HCT116 (cell line): Measurements from ENCODE around the gene CSPG4. TPM values are rescaled to one million over a fixed set of nuclear protein-coding genes. Genes with fewer than 3 reads are reported as not detected.
"Not testable (repeated sequence)": the region's sequence is repeated elsewhere in the genome, so short reads cannot be mapped to it uniquely, and the experiment has no call there.

ENCODE experiments used
- ATAC-seq: fragments of 200-7000 bp; cut with Tn5 transposase; 2 replicates; pipeline ENCODE4 v1.9.1; 2020; ENCODE audit warnings: mild to moderate bottlenecking, moderate library complexity
- BruUV-seq: library from RNA; stranded (reverse); fragments of 400-500 nt; replicated peaks from 2 replicates; lab custom pipeline; 2021; lab: Mats Ljungman, UMichigan
- CTCF ChIA-PET: fragments of 300-600 bp; sonication (Branson Sonifier 250); formaldehyde crosslinking; loops from one replicate; lab custom pipeline; 2021; ENCODE audit warnings: antibody characterized with exemption; lab: Charles Lee
- POLR2A ChIA-PET: fragments of 300-600, 350-600 bp; sonication (Branson Sonifier 250); formaldehyde crosslinking; loops from one replicate; lab custom pipeline; 2021; ENCODE audit warnings: antibody characterized with exemption; lab: Charles Lee
- RAD21 ChIA-PET, 2 experiments: fragments of 300-600 bp; sonication (Branson Sonifier 250); formaldehyde crosslinking; loops; one replicate each; lab custom pipeline; 2023; ENCODE audit warnings: low total read pairs in 2 of 2; ENCODE audit not compliant: uncharacterized antibody in 2 of 2, unreplicated experiment in 2 of 2, low non-redundant PET in 1 of 2; lab: Charles Lee
- DNase-seq: peaks from one replicate; pipeline ENCODE4 v3.0.0-alpha.2; 2010; ENCODE audit warnings: low read depth, low spot score
- H2AFZ ChIP-seq: fragments of 200-600 bp; shearing (Covaris generic), sonication (generic); 2 replicates; pipeline ENCODE4 v1.6.1; 2017; ENCODE audit warnings: low read depth, mixed run types, mixed read lengths, antibody characterized with exemption, low read length; ENCODE audit not compliant: poor library complexity, severe bottlenecking
- H3K27ac ChIP-seq: 2 replicates; pipeline ENCODE4 v1.5.1; 2012; ENCODE audit warnings: low read depth, low read length
- H3K27me3 ChIP-seq: fragments of 200-600 bp; sonication (generic); 2 replicates; pipeline ENCODE4 v1.6.1; 2016; ENCODE audit warnings: mixed run types, low read length, mixed read lengths; ENCODE audit not compliant: insufficient read depth
- H3K36me3 ChIP-seq, 2 experiments: fragments of 200-500 bp in 1 of 2; fragments of 200-600 bp in 1 of 2; sonication (Bioruptor generic) in 1 of 2; sonication (generic) in 1 of 2; 2 replicates each; pipeline versions ENCODE4 v1.5.1 to v1.6.1; 2014 to 2016; ENCODE audit warnings: low read length in 2 of 2, inconsistent platforms in 1 of 2, mixed read lengths in 1 of 2, mixed run types in 1 of 2; ENCODE audit not compliant: insufficient read depth in 2 of 2, control insufficient read depth in 1 of 2
- H3K4me1 ChIP-seq, 2 experiments: fragments of 200-600 bp in 1 of 2; sonication (generic) in 1 of 2; 2 replicates each; pipeline versions ENCODE4 v1.5.1 to v1.6.1; 2012 to 2017; ENCODE audit warnings: low read length in 2 of 2, inconsistent platforms in 1 of 2, mild to moderate bottlenecking in 1 of 2, mixed read lengths in 1 of 2, mixed run types in 1 of 2, moderate library complexity in 1 of 2; ENCODE audit not compliant: insufficient read depth in 2 of 2, control insufficient read depth in 1 of 2
- H3K4me2 ChIP-seq: fragments of 200-600 bp; sonication (generic); 2 replicates; pipeline ENCODE4 v1.6.1; 2017; ENCODE audit warnings: mixed run types, low read length, mixed read lengths
- H3K4me3 ChIP-seq, 2 experiments: fragments of 200-600 bp in 1 of 2; sonication (generic) in 1 of 2; replicated peaks in 1 of 2; 2 replicates each; pipeline ENCODE4 v1.5.1; 2011 to 2016; ENCODE audit warnings: low read length in 2 of 2, control low read depth in 1 of 2, low read depth in 1 of 2, mild to moderate bottlenecking in 1 of 2, mixed read lengths in 1 of 2, mixed run types in 1 of 2
- H3K79me2 ChIP-seq: fragments of 200-600 bp; sonication (generic); 2 replicates; pipeline ENCODE4 v1.6.1; 2017; ENCODE audit warnings: mild to moderate bottlenecking, mixed run types, low read length, moderate library complexity, mixed read lengths; ENCODE audit not compliant: insufficient read depth
- H3K9ac ChIP-seq: fragments of 200-600 bp; sonication (generic); 2 replicates; pipeline ENCODE4 v1.6.1; 2016; ENCODE audit warnings: low read length, mixed read lengths
- H3K9me2 ChIP-seq: fragments of 200-600 bp; sonication (generic), shearing (Covaris generic); 2 replicates; pipeline ENCODE4 v1.6.1; 2017; ENCODE audit warnings: mixed run types, mild to moderate bottlenecking, moderate library complexity; ENCODE audit not compliant: insufficient read depth
- H3K9me3 ChIP-seq, 2 experiments: fragments of 200-500 bp in 1 of 2; fragments of 200-600 bp in 1 of 2; sonication (Bioruptor generic) in 1 of 2; sonication (generic) in 1 of 2; 2 replicates each; pipeline ENCODE4 v1.6.1; 2014 to 2017; ENCODE audit warnings: low read length in 2 of 2, mixed read lengths in 2 of 2, inconsistent platforms in 1 of 2, low read depth in 1 of 2, mild to moderate bottlenecking in 1 of 2, mixed run types in 1 of 2, moderate library complexity in 1 of 2; ENCODE audit not compliant: control insufficient read depth in 1 of 2, insufficient read depth in 1 of 2
- H4K20me1 ChIP-seq: fragments of 200-600 bp; sonication (generic), shearing (Covaris generic); 2 replicates; pipeline ENCODE4 v1.6.1; 2017; ENCODE audit warnings: mixed run types, mild to moderate bottlenecking, moderate library complexity; ENCODE audit not compliant: insufficient read depth
- ATF3 ChIP-seq: IDR thresholded peaks from 2 replicates; pipeline ENCODE4 v1.6.1; 2012
- CBX3 ChIP-seq: IDR thresholded peaks from 2 replicates; pipeline ENCODE4 v1.6.1; 2012; ENCODE audit warnings: low read depth
- CTCF ChIP-seq, 3 experiments: fragments of 200-600 bp in 1 of 3; sonication (generic) in 1 of 3; IDR thresholded peaks in 2 of 3; conservative IDR thresholded peaks in 1 of 3; 2 replicates each; pipeline ENCODE4 v1.5.1; 2012 to 2017; ENCODE audit warnings: low read depth in 2 of 3, low read length in 2 of 3, antibody characterized with exemption in 1 of 3, borderline replicate concordance in 1 of 3, control low read depth in 1 of 3, mild to moderate bottlenecking in 1 of 3, mixed read lengths in 1 of 3, mixed run types in 1 of 3, moderate library complexity in 1 of 3; ENCODE audit not compliant: insufficient read depth in 1 of 3
- ELF1 ChIP-seq: IDR thresholded peaks from 2 replicates; pipeline ENCODE4 v1.6.1; 2012; ENCODE audit warnings: low read depth, borderline replicate concordance
- FOSL1 ChIP-seq: IDR thresholded peaks from 2 replicates; pipeline ENCODE4 v1.6.1; 2012; ENCODE audit warnings: low read depth
- POLR2AphosphoS5 ChIP-seq: IDR thresholded peaks from 2 replicates; pipeline ENCODE4 v1.6.1; 2011; ENCODE audit warnings: mild to moderate bottlenecking, low read depth, low read length, moderate library complexity
- RAD21 ChIP-seq: IDR thresholded peaks from 2 replicates; pipeline ENCODE4 v1.6.1; 2012; ENCODE audit warnings: low read depth, mild to moderate bottlenecking
- REST ChIP-seq: IDR thresholded peaks from 2 replicates; pipeline ENCODE4 v1.6.1; 2012; ENCODE audit warnings: low read depth
- TCF7L2 ChIP-seq: IDR thresholded peaks from 2 replicates; pipeline ENCODE4 v1.7.0; 2011; ENCODE audit warnings: borderline replicate concordance, inconsistent platforms; ENCODE audit not compliant: insufficient read depth, insufficient read length; ENCODE audit errors: extremely low read depth
- YY1 ChIP-seq: IDR thresholded peaks from 2 replicates; pipeline ENCODE4 v1.6.1; 2011; ENCODE audit warnings: low read length, low read depth, moderate library complexity, mild to moderate bottlenecking; ENCODE audit not compliant: insufficient replicate concordance; ENCODE audit errors: extremely low read depth
- ZBTB33 ChIP-seq: IDR thresholded peaks from 2 replicates; pipeline ENCODE4 v1.6.1; 2011; ENCODE audit warnings: mild to moderate bottlenecking, low read length, moderate library complexity; ENCODE audit not compliant: insufficient replicate concordance; ENCODE audit errors: extremely low read depth
- intact Hi-C: fragments of 100-400 bp; cut with micrococcal nuclease; formaldehyde crosslinking; loops from 2 replicates; pipeline ENCODE4 v1.10.0; 2022
- total RNA-seq: library from RNA; stranded (reverse); gene quantifications from one replicate; pipeline ENCODE4 v1.2.1, GENCODE V29; 2021; ENCODE audit not compliant: unreplicated experiment

CSPG4 gene
- total RNA-seq, 1 experiment from 2014 or later = 18.1 TPM

- H3K79me2 ChIP-seq, H3K4me2 ChIP-seq, H3K9me2 ChIP-seq, H2AFZ ChIP-seq, H3K9me3 ChIP-seq, H3K36me3 ChIP-seq, BruUV-seq, H4K20me1 ChIP-seq, POLR2A ChIA-PET, H3K27me3 ChIP-seq, H3K27ac ChIP-seq, RAD21 ChIA-PET, CTCF ChIA-PET, H3K9ac ChIP-seq, ATAC-seq, DNase-seq, intact Hi-C loops, H3K4me3 ChIP-seq: not testable (repeated sequence)
- H3K4me1 ChIP-seq = peaks cover 3 to 11% of the 10 kb centered on the region in 2 experiments; a peak in 3 of 4 replicates
These were observed 7.3 kb downstream of the CSPG4 start for GRCh38 chr15:75705375-75705774.

GRCh38 chr15:75704618-75705017 lies 8.0 kb downstream of the CSPG4 start:
- POLR2A ChIA-PET = no interaction called here
- H3K79me2 ChIP-seq = no peaks in the 10 kb centered on the region
- peak overlapping the region; percentile 37; the same call in 1 of the 2 replicates for H3K4me2 ChIP-seq
- H2AFZ ChIP-seq = no peak overlapping the region
- DNase-seq (no peak), ATAC-seq (no peak)
- RAD21 ChIA-PET = no interaction called here
- no peaks in the 10 kb centered on the region for H3K9me3 ChIP-seq
- no peaks in the 10 kb centered on the region for H4K20me1 ChIP-seq
- BruUV-seq = no TSS peak
- H3K27me3 ChIP-seq = no peaks in the 10 kb centered on the region
- no peaks in the 10 kb centered on the region; a peak in 1 of 4 replicates for H3K36me3 ChIP-seq
- CTCF ChIA-PET = no interaction called here
- intact Hi-C loops = no loop called here
- no peak overlapping the region for H3K4me3 ChIP-seq
- peak overlapping the region; percentile 38; the same call in 1 of the 2 replicates for H3K27ac ChIP-seq
- no peaks in the 10 kb centered on the region for H3K9me2 ChIP-seq
- peaks cover 3 to 11% of the 10 kb centered on the region in 2 experiments; a peak in 3 of 4 replicates for H3K4me1 ChIP-seq
- H3K9ac ChIP-seq = no peak overlapping the region
- TF ChIP-seq ZBTB33 = no peak
- no peak for TF ChIP-seq YY1
- no peak for TF ChIP-seq REST
- no peak for TF ChIP-seq CBX3
- no peak for TF ChIP-seq TCF7L2
- TF ChIP-seq ATF3 = no peak
- TF ChIP-seq ELF1 = no peak
- no peak for TF ChIP-seq RAD21
- TF ChIP-seq CTCF (IDR thresholded peaks at IDR 0.05 in 2 of 3, conservative IDR thresholded peaks at IDR 0.05 in 1 of 3; ENCODE audit: borderline replicate concordance in 1 of 3, insufficient read depth in 1 of 3, low read depth in 2 of 3, low read length in 2 of 3) = no peak
- no peak for TF ChIP-seq FOSL1
- TF ChIP-seq POLR2AphosphoS5 = no peak
